ENCODE data around the gene OPN4. TPM values are rescaled to one million over a fixed set of nuclear protein-coding genes. Genes with fewer than 3 reads are reported as not detected.

Gene OPN4
- polyA plus RNA-seq, 12 donors, result 0.81 to 2.4 (median 1.2) TPM; not detected in 2

DNA sequence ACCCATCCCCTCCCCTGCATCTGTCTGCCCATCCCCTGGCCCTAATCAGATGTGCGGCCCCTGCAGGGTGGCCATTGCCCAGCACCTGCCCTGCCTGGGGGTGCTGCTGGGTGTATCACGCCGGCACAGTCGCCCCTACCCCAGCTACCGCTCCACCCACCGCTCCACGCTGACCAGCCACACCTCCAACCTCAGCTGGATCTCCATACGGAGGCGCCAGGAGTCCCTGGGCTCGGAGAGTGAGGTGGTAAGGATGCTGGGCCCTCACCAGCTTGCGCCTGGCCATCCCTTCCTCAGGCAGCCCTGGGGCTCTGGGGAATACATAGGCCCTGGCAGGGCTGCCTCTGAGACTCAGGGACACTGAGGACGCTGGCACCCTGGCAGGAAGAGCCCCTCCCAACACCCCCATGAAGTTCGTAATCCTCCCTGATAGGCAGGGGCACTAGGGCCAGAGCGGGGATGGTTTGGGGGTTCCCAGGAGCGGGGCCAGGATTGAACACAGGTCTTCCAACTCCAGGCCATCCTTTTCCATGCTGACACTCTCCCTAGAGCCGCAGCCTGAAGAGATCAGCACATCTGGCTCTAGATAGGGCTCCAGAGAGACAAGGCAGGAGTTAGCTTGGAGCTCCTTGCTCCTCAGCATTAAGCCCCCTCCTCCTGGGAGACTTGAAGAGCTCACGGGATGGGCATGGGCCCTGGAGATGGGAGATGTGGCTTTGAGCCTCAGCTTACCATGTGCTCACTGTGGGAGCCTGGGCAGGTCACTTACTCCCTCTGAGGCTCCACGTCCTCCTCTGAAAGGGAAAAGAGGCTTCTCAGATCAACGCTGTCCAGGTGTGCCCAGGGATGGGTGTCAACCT, 8.1 kb downstream of the OPN4 start:
- no peak for DNase-seq

DNA sequence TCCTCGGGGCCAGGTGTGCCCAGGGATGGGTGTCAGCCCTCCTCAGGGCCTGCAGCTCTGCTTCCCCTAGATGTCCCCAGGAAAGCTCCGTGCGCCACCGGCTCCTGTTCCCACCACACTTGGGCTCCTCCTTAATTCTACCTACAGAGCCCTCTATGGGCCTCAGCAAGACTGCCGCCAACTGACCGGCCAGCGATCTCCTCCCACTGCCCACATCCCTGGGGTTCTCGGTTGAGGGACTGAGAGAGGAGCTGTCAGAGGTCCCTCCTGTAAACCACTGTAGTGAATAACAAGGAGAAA, 8.6 kb downstream of the OPN4 start:
- no peak for DNase-seq

DNA sequence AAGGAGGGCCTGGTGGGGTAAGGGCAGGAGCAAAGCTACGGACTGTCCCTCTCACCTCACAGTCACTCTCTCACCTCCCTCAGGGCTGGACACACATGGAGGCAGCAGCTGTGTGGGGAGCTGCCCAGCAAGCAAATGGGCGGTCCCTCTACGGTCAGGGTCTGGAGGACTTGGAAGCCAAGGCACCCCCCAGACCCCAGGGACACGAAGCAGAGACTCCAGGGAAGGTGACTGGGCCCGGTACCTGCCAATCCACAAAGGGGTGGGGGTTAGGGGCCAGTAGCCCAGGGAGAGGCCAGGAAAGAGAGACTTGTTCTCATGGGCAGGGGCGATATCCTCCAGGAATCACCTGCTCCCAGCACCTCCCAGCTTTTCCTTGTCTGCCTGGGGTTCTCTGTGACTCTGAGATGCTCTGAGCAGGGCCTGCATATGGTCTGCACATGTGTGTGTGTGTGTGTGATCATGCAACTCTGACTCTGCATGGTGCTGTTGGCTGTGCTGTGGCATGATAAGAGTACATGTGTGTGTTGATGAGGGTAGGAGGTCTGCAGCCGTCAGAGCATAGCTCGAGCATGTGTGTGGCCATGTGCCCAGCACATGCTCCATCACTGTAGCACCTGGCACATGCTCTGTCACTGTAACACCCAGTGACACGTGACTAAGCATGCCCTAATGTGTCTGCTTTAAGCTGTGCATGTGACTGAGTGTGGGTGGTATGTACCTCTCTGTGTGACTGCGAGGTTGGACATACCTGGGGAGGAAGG, 9.4 kb downstream of the OPN4 start:
- DNase-seq, result no peak

DNA sequence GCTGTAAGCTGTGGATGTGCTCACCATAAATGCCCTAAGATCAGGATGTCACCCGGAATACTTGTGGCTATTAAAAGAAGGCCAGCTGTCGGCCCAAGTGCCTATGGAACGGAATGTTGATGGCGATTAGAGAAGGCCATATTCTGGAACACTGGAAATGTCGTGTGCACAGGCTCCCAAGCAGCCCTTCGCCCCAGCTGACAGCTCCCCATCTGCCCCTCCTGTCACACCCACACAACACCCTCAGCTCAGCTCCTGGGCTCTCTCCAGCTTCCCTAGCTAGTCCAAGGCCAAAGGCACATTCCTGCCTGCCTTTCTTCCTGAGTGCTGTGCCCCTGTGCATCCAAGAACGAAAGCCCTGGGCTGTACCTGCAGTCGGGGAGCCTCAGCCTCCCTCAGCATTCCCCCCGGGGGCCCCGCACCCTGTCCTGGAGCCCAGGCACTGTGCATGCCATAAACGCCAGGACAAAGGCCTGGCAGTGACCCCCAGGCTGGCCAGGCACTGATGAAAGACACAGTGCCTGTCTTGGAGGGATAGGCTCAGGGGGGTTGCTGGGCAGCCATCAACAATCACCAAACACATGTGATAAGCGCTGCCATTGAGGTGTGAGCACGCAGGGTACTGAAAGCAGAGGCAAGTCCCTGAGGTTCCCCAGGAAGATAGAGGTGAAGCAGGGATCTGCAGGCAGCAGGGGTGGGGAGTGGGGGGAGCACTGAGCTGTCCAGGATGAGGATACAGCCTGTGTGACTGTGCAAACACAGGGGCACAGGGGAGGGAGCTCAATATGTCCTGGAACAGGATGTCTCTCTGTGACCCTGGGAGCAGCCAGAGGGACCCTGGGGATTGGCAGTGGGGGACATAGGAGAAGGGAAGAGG, 10.2 kb downstream of the OPN4 start:
- no peak for DNase-seq

DNA sequence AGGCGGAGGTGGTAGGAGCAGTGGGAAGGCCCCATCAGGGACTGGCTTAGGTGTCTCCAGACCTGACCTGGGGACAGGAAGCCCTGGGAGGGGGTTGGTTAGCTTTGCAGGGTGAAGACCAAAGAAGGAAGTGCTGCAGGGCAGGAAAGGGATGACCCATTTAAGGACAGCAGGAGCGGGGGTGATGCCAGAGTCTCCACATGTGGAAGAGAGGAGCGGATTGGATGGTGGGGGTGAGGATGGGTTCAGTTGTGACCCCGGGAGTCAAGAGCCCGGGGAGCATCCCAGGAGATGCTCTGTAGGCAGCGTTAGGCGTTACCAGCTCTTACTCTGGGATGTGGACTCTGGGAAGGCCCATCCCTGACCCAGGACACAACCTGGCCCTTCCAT, 10.9 kb downstream of the OPN4 start:
- no peak for DNase-seq

DNA sequence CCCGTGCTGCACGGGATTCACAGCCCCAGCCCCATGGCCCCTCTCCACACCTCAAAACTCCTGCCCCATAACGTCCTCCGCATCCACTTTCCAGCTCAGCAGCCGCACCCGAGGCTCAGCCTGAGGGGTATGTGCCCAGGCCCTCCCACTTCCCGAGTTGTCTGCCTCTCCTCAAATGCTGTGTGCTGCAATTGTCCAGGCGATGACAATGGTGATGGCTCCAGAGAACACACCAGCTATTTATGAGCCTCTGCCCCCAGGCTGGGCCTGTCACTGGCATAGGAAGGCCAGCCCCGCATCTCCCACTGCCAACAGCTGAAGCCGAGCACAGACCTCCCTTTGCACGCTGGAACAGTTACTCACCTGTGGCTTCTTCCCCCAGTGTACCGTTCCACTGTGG, 11.5 kb downstream of the OPN4 start:
- no peak for DNase-seq

DNA sequence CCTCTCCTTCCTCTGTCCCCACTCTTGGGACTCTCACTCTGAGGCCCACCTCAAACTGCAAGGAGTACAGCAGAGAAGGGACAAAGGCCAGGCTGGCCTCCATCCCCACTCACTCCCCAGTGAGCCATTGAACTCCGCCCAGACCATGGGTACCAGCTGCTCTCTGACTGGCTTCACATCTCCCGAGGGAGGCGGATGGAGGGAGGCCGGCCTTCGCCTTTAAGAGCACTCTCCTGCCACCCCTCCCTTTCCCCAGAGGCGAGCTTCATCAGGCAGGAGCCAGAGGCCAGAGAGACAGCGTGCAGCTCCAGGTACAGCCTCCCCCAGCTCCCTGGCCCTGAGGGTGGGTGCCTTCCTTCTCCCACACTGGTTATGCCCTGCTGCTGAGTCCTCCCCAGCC, 12.2 kb downstream of the OPN4 start:
- DNase-seq, result no peak

DNA sequence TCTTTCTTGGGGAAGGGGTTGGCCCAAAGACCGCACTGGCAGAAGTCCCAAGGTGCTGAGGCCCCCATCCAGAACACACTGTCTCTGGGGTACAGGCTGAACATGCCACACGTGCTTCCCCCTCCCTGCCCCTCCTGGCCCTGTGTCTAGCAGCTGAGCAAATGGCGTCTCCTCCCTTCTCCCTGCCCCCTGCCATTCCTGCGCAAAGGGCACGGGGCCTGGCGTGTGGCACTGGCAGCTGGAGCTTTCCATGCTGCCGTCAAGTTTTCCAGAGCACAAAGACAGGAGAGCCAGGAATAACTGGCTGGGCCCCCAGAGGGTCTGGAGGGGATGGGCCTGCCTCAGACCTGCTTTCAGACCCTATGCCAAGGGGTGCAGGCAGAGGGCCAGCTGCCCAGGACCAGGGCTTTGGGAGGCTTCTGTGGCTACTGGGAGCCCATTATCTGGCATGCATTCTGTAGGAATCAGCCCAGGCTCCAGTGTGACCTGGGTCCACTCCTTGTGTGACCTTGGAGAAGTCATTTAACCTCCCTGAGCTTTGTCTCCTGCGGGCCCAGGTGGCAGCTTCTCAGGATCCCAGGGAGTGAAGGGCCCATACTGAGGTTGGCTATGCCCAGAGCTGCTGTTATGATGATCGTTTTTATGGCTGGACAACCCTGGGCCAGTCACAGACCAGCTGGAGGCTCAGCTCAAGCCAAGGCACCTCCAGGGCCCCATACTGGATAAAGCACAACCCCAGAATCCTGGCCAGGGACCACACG, 13.3 kb downstream of the OPN4 start:
- peak; percentile 32 for DNase-seq

DNA sequence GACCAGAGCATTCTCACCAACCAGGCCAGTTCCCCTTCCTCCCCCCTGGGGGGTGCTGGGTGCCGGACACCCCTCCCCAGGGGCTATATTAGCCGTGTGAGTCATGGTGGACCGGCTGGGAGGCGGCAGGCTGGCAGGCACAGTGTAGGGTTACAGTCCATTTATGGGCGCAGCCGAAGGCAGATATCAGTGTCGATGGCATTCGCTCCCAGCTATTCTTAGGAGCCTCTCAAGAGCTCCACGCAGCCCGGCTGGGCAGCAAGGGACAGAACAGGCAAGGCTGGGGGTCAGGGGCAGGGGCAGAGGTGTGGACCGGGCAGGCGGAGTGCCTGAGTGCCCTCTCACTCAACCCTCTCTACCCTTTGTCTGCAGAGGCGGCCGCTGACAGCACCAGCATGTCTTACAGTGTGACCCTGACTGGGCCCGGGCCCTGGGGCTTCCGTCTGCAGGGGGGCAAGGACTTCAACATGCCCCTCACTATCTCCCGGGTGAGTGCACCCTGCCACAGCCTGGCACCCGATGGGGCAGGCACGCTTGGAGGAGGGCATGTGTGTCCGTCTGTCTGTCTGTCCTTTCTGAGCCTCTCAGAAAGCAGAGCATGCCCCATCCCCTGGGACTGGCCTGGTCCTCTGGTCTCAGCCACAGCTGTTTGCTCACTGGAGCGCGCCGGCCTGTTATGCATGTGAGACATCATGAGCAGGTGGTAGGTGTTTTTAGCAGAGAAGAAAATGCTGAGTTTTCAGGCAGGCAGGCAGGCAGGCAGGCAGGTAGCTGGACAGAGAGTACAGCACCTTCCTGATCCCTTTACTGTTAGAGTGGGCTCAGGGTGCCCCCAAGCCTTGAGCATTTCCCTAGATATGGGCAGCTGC, 14.2 kb downstream of the OPN4 start, which contains the start of gene LDB3:
Gene LDB3 (plus strand): TSS at position 215 of the 869 bp plus-strand sequence. CDS start 181 bp downstream, at position 396.
- no peak for DNase-seq

DNA sequence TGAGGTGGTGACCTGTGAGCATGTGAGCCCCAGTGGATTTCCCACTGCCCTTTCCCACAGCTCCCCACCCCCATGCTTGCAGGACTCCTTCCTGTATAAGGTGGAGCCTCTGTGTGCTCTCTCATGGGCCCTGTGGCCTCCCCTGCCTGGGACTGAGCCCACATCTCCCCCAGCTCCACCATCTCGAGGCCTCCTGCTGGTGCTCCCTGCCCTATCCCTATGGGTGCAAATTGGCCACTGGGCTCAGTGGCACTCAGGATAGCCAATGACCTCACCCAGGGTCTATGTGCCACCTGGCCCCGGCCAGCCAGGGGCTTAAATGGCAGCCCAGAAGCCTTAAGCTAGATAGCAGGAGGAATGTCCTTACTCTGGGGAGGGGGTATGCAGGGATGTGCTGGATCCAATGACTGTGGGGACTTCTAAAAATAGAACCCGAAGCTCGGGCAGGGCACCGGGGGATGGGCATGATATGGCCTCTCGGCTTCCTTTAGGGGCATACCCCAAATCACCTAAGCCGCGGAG, 16.0 kb downstream of the OPN4 start:
- no peak for DNase-seq

DNA sequence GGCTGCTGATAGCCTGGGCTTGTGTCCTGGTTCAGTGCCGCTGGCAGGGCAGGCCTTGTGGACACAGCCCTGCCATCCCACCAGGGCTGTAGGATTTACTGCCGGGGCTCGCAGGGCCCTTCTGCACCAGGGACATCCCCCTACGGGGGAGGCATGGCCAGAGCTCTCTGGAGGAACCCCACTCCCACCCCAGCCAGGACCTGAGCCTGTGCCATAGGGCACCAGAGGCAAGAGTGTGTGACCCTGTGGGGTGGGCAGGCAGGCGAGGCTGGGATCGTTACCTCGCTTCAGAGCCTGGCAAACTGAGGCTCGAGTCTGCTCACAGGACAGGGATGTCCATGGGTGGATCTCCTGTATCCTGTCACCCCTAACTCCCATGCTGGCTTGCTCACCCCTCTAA, 16.5 kb downstream of the OPN4 start:
- DNase-seq, result no peak

DNA sequence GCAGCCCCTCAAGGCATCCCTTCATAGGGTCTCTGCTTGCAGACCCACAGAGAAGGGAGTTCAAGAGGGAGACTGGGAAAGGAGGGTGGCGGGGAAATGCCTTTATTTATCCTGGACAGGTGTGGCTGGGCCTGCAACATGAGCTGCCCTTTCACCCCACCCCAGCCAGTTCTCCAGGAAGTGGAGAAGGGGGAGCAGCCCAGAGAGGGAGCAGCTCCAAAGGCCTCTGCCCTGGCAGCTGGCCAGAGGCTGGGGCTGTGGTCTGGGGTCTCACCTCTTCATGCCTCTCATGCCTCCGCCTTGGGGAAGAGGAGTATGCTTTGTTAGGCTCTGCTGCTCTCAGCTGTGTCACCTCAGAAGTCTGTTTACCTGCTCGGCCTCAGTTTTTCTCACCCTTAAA, 17.1 kb downstream of the OPN4 start:
- DNase-seq, result no peak

DNA sequence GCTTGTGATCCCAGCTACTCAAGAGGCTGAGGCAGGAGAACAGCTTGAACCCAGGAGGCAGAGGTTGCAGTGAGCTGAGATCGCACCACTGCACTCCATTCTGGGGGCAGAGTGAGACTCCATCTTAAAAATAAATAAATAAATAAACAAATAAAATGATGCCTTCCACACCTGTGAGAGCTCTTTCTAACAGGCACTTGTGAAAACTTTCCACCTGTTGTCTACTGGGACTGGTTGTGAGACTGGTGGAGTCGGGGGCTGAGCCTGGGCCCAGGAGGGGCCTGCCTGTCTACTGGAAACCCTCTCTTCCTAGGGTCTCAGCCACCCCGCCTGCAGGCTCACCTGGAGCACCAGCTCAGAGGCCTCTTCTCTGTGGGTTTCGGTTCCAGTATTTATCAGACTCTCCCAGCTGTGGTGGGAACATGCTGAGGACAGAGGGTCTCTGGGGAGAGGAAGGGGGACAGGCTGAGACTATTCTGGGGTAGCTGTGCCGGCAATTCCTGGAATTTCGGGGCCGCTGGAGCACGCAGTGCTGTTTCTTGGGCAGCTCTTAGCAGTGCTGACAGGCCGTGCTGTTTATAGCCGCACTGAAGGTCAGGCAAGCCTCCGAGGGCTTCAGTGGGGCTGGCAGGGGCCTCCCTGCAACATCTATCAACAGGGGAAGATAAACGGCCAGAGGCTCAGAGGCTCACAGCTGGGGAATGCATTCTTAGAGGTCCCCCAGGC, 17.8 kb downstream of the OPN4 start:
- peak; percentile 46 for DNase-seq

DNA sequence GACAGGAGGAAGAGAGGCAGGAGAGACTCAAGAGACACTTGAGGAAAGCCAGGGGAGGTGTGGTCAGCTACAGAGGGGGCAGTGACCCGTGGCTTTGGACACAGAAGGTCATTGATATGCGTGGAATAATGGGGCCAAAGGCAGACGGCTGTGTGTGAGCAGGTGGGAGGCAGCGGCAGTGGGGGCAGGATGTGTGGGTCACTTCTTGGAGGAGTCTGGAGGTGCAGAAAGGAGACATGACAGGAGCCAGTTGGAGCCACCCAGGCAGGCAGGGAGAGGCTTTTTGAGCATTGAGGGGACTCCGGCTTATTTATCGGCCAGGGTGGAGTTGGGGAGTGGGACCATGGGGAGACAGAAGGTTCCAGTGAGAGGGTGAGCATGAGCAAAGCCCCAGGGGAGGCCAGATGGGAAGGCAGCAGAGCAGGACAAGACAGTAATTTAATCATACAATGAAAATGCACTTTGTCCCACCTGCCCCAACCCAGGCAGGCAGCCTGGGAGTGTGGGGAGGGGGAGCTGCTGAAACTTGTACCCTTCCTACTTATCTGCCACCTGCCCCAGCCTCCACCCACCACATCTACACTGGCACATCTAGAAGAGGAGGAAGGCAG, 19.0 kb downstream of the OPN4 start:
- no peak for DNase-seq

DNA sequence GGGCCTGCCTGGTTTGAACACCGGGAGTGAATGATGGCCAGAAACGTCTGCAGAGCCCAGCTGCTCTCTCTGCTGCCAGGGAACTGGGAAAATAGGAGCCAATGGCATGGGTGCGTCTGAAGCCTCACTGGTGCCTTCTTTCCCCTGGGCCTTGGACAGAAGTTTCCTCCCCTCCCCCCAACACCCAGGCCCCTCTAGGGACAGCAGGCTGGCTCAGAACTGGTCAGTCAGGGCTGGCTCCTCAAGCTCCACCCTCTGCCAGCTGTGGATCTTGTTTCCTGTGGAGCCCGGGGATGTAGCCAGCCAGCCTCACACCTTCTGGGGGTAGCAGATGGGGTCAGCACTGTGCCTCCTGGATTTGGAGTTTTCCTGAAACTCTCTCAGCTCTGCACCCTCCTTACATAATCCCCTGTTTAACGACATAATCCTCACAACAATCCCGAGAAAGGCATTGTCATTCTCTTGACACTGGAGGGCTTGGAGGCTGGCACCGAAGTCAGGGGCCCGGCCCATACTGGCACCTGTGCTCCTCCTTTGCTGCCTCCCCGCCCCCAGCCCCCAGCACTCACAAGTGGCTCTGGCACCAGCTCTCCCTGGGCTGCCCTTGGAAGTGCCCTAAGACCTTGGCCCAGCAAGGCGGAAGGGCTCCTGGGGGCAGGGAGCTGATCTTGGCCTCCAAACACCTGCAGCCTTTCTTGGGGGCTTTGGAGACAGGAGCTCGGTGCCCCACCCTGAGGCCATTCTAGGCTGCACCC, 19.7 kb downstream of the OPN4 start:
- no peak for DNase-seq

DNA sequence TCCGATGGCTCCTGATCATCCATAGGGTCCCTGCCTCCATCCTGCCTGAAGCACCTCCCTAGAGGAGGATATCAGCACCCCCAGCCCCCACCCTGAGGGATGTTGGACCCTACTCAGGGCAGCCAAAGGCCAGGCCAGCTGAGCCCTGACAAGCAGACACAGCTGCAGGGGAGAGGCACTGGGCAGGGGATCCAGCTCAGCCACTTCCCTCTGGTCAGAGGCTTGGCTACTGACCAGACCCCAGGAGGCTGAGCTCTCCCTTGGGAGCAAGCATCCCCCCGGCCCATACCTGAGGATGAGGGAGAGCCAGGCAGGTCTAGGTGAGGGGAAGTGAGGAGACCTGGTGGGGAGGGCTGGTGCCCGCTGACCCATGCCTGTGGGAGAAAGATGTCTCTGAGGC, 20.6 kb downstream of the OPN4 start:
- DNase-seq, result no peak

DNA sequence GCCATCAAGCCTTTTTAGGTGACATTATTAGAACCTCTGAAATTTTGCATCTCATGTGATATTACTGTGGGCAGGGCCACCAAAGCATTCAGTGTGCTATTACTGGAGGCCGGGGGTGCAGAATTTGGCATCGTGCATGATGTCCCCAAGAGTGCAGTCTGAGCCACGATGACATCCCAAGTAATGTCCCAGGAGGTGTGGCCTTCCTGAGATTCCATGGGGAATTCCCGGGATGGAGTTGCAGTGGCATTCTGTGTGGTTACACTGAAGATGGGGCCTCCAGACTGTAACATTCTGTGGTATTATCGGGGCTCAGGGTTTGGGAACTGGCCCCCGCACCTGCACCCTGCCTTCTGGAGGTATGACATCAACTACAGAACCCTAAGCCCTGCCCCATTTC, 23.0 kb downstream of the OPN4 start:
- DNase-seq, result no peak
